ENCODE measurements around the gene C4BPB.
A peak's percentile ranks its signal among the peaks of the same experiment; 100 is the strongest.

The C4BPB gene

GRCh38 chr1:207060596-207060995 is 28.1 kb upstream of the C4BPB start:
- DNase-seq = no peak

DNA sequence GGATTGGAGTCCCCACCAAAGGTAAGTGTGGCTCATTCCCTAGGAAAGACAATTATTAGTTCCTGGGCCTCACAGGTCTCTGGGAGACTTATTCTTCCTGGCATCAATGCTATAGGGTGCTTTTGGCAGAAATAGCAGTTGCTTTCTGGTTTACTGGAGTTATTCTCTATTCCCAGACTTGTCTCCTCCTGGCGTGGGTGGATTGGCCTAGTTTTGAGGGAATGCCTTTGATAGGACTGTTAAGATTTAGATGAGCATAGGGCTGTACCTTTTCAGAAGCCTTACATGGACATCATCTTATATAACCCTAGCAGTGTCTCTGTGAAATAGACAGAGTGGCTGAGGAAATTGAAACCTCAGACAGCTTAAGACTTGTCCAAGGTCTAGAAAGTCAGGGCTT is 26.6 kb upstream of the C4BPB start:
- no peak for DNase-seq

DNA sequence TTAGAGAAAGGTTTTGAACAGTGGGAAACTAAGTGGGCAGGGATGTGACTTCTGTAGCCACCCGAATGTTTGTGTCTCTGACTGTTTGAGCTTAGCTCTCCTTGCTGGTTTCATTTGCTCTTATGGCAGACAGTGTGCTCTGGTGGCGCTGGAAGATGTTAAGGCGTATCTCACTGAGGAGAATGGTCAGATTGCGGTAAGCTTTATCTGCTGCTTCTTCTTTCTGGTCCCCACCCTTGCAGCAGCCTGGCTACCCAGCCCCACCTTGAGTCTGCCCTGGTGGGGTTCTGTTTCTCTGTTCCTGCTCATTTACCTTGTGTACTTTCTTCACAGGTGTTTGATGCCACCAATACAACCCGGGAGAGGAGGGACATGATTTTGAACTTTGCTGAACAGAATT is 25.6 kb upstream of the C4BPB start:
- no peak for DNase-seq

- DNase-seq = no peak
These were observed 24.1 kb upstream of the C4BPB start for GRCh38 chr1:207064561-207064960.

DNA sequence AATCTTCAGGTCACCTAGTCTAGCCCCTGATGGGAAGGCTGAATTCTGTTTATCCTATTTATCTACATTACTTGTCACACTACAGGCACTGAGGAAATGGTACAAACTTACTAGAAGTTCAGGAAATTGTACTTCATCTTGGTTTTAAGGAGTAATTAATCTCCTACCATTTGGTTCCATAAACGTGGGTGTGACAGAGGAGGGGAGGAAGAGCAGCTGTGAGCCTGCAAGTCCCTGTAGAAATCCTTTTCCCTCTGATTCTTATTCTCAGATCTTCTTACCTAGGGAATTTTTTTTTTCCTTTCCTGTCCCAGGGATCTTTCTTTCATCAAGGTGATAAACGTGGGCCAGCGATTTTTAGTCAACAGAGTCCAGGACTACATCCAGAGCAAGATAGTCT is 21.5 kb upstream of the C4BPB start:
- no peak for DNase-seq

GRCh38 chr1:207067665-207068064 is 21.0 kb upstream of the C4BPB start:
- DNase-seq = no peak

GRCh38 chr1:207069061-207069460 is 19.6 kb upstream of the C4BPB start:
- peak; percentile 9 to 37 for DNase-seq

DNA sequence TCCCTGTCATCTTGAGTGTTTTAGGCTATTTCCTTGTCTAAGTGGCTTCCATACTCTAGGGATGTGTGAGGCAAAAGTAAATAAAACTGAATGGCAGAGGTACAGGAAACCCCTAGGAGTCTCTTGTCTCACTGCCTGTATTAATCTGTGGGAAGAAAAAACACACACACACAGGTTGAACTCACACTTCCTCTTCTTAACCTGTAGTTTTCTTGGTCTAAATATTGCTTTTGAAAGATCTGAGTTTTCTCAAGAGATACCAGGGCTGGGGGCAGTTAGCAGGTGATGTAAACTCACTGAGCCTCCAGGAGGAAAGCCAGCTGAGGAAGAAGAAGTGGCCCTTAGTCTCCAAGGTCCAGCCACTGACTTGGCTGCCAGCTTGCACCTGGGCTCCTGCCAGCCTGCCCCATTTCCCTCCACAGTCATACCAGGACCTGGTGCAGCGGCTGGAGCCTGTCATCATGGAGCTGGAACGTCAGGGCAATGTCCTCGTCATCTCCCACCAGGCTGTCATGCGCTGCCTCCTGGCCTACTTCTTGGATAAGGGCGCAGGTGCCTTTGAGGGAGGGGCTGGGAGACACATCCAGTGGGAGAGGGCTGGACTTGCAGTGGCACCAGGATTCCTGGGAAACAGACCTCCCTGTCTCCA is 18.7 kb upstream of the C4BPB start:
- no peak for DNase-seq

DNA sequence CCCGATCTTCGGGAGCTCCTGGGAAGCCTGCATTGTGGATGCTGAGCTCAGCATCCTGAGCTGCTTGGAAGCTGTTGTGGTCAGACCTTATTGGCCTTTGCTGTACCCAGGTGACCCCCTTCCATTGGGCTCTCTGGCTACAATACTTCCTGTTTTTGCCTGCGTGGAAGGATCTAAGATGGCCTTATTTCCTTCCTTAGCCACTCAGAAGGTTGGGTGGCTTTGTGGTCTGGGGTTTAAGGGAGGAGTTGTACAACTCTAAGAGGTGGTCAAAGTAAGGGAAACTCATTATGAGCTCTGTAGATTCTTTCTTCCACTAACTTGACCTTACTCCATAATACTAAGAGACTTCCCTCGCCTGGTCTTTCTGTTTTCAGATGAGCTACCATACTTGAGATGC is 17.8 kb upstream of the C4BPB start:
- peak; percentile 6 to 22 for DNase-seq

GRCh38 chr1:207071426-207071825 is 17.2 kb upstream of the C4BPB start:
- DNase-seq = no peak

DNA sequence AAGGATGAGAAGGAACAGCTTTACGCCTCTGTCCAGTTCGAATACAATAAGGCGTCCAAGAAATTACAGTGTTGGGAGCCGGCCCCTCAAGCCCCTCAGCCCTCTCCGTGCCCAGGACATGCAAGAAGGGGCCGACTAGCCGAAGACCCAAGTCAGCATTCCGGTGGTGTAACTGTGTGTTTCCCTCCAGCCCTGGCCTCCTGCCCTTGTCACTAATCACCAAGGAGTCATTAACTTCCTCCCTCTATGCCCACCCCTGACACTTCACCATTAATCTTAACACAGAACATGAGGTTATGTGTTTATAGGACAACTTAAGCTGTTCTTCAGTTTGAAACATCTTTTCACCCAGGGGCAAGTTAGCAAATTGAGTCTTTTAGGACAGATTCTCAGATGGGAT is 16.4 kb upstream of the C4BPB start:
- DNase-seq = no peak

- DNase-seq = no peak
These were observed 14.5 kb upstream of the C4BPB start for GRCh38 chr1:207073906-207074820.

DNA sequence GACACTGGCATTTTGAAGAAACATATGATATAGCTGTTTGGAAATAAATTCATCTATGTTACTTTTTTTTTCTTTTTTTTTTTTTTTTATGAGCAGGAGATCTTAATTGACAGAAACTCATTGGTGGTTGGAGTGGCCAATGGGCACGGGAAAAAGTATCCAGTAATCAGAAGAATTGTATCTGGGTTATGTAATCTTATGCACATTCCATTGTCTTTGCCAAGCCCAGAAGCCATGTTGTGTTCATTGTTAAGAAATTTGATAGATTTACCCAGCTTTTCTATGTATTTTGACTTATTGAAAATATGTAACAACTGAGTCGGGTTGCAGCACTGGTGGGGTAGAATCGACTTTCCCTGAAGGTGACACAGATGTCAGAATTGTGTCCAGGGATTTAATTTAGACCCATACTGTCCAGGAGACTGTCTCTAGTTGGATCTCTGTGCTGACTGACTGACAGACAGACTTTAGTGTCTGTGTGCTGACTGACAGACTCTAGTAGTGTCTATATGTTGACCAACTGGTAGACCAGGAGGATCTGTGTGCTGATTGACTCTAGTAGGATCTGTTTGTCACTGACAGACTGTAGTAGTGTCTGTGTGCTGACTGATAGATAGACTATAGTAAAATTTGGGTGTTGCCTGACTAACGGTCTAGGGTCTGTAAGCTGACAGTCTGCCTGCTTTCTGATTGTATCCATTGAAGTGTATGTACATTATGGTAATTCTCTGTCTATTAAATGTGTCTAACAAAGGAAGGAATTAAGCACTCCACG is 12.3 kb upstream of the C4BPB start:
- DNase-seq = no peak

DNA sequence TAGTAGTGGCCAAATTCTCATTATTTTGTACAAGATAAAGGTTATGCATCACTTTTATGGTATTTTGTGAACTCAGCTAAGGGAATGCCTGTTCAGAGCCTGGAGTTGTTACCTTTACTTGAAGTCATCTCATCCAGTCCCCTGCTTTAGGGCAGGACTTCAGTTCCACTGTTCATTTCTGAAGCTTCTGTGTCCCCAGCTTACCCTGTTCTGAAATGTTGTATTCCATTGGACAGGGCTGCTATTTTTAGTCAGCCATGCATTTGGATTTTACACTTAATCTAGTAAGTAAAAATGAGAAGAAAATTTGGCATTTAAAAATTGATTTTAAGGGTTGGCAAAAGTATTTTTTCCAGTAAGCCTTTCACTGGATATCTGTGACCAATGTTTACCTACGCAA is 11.6 kb upstream of the C4BPB start:
- DNase-seq = no peak

DNA sequence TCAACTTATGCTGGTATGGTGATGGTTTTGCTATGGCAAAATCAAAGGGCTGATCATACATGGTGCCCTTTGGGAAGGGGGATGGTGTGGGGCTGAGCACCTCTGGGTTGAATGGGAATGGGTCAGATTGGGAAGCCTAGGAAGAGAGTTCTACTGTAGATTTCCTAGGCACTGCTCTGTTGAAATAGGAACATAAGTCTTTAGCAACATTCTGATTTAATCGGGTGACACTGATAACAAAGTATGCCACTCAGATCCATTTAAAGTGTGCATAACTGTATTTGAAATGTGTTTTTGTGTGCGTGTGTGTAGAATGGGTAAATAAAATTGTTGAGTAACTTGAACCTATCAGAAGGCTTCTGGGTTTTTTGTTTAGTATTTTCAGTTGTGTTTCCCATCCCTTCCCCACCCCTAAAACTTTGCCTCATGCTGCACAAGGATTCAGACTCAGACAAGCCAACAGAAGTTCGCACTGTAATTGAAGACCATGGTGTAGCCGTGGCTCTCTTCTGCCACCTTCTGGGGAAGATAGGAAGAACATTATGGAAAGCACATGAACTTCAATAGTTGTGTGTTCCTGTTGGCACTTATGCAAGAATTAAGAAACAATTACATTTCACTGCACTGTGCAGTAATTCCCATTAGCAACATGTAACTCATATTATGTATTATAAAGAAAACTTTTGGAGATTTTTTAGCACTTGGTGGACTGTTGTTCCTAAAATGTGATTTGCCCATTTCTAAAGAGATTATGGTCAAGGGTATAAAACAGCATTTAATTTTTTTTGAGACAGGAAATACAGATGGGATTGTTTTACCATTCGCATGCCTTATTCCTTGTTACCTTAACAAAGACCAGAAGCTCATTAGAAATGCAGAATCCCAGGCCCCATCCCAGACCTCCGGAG is 10.9 kb upstream of the C4BPB start:
- DNase-seq = peak; percentile 87 to 92

- no peak for DNase-seq
These were observed 10.0 kb upstream of the C4BPB start for GRCh38 chr1:207078578-207079132.

DNA sequence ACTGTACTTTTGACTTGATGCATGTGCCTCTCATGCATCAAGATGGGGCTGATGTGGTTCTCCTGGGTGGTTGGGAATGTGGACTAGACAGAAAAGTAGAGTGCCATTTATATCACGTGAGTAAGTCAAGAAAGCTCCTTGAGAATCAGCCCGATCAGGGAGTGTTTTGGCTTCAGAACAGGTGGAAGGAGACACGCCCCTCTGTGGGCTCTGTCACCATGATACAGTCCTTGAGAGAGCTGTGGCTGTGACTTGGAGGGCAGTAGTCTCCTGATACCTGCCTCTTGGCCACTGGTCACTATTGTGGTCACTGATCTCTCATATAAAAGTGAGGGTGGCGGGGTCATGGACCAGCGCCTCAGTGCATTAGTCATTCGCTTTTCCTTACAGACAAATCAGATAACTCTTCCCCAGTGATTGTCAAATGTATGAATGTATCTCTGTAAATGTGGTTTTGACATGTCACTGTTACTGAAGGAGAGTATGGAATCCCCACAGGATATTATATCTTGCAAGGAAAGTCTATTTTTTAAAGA is 8.9 kb upstream of the C4BPB start:
- DNase-seq = no peak

GRCh38 chr1:207081088-207081487 is 7.6 kb upstream of the C4BPB start:
- no peak for DNase-seq

- no peak for DNase-seq
These were observed 6.9 kb upstream of the C4BPB start for GRCh38 chr1:207081806-207082205.

DNA sequence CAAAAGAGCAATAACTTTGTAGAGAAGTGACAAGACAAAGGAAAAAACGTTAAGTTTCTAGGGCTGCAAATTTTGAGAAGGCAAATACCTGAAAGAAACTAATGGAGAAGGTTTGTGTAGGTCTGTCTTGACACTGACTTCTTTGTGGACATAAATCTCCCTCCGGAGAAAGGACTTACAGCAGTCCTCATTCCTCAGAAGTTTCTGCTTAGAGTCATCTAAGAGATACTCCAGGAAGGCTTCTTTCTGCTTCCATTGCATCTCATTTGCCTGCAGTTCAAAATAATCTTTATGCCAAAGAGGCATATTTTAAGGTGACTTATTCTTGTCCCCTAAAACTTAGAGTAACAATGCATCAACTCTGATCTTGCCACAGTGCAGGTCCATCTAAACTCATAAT is 4.4 kb upstream of the C4BPB start:
- no peak for DNase-seq

DNA sequence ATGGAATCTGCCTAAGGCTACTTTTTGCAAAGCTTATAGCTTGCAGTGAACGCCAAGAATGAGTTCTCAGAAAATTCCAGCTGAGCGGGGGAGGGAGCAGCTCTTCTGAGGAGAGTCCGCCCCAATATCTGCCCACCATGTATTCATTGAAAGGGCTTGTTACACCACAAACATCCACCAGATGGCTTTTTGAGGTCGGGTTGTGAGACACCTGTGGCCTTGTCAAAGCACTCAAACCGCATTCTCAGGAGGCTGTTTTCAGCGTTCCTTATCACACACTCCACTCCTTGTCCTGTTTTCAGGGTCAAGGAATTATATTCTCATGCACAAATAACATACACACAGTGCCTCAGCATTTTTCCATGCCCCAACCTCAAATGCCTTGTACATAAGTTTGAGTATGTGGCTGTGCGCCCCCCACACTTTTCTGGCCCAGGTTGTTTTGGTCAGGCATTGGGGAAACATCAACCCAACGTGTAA is 3.9 kb upstream of the C4BPB start:
- DNase-seq = peak; percentile 61 to 63

GRCh38 chr1:207085887-207086286 is 2.8 kb upstream of the C4BPB start:
- no peak for DNase-seq

All from inflammatory macrophage (primary cell).